ENCODE measurements around the gene ECE2.

GRCh38 chr3:184237211-184237610 is 38.6 kb upstream of the ECE2 start:
- no peak for TF ChIP-seq CTCF (IDR thresholded peaks at IDR 0.05; ENCODE audit: low read depth, low read length)
- TF ChIP-seq POLR2A (IDR thresholded peaks at IDR 0.05; ENCODE audit: extremely low read depth, insufficient read length): no peak

All from NB4 (cell line).